Suppressor macrophage treated with lipopolysaccharide for 1 hour (primary cell): ENCODE results near the gene RPL22.

ENCODE experiments used
- DNase-seq, 3 donors: peaks; one replicate each; pipeline ENCODE4 v3.0.0-alpha.2; 2020 to 2022

Gene RPL22

GRCh38 chr1:6200188-6200809, 904 bp upstream of the RPL22 start:
- DNase-seq = no peak

- peak; percentile 24 to 47 (median 28) for DNase-seq
These were observed 623 bp downstream of the RPL22 start for GRCh38 chr1:6198646-6199297.

GRCh38 chr1:6197746-6198427, 1.5 kb downstream of the RPL22 start:
- DNase-seq = peak; percentile 46 to 47 (median 47)

- DNase-seq = no peak
These were observed 7.4 kb downstream of the RPL22 start for GRCh38 chr1:6191968-6192367.

- DNase-seq = no peak
These were observed 10.9 kb downstream of the RPL22 start for GRCh38 chr1:6188466-6188865.

GRCh38 chr1:6185635-6186382, 13.6 kb downstream of the RPL22 start:
- DNase-seq = peak; percentile 53 to 61 (median 54)

GRCh38 chr1:6185151-6185550, 14.2 kb downstream of the RPL22 start:
- no peak for DNase-seq

- DNase-seq = no peak
These were observed 15.2 kb downstream of the RPL22 start for GRCh38 chr1:6184083-6184783.

GRCh38 chr1:6183520-6183989, 15.8 kb downstream of the RPL22 start:
- DNase-seq = no peak

GRCh38 chr1:6181347-6181770, 18.0 kb downstream of the RPL22 start:
- DNase-seq = peak in 1 of 3 donors; percentile 36

GRCh38 chr1:6180707-6181311, 18.6 kb downstream of the RPL22 start:
- DNase-seq = no peak

GRCh38 chr1:6180268-6180706, 19.1 kb downstream of the RPL22 start, which contains the start of gene CHD5:
CHD5 (minus strand) TSS chr1:6180321; CDS start chr1:6180023, 298 bp downstream.
- peak in 2 of 3 donors; percentile 12 to 38 for DNase-seq

- no peak for DNase-seq
These were observed 19.7 kb downstream of the RPL22 start for GRCh38 chr1:6179564-6180175.

GRCh38 chr1:6178751-6179563, 20.4 kb downstream of the RPL22 start:
- no peak for DNase-seq

- DNase-seq = no peak
These were observed 21.6 kb downstream of the RPL22 start for GRCh38 chr1:6177681-6178380.

GRCh38 chr1:6176779-6177178, 22.6 kb downstream of the RPL22 start:
- no peak for DNase-seq

GRCh38 chr1:6175411-6175828, 24.0 kb downstream of the RPL22 start:
- DNase-seq = no peak

GRCh38 chr1:6174621-6175410, 24.6 kb downstream of the RPL22 start:
- no peak for DNase-seq

GRCh38 chr1:6172549-6172948, 26.8 kb downstream of the RPL22 start:
- DNase-seq = no peak
